GM21717 (cell line): ENCODE results near the gene LRCH1.

Experiments used
- ATAC-seq: cut with Tn5 transposase; IDR thresholded peaks from one replicate; pipeline ENCODE4 v1.9.1; 2021; ENCODE audit warnings: mild to moderate bottlenecking, moderate library complexity; ENCODE audit not compliant: unreplicated experiment

LRCH1 gene

GRCh38 chr13:46783504-46783903 is 230.5 kb downstream of the LRCH1 start:
- no peak for ATAC-seq

DNA sequence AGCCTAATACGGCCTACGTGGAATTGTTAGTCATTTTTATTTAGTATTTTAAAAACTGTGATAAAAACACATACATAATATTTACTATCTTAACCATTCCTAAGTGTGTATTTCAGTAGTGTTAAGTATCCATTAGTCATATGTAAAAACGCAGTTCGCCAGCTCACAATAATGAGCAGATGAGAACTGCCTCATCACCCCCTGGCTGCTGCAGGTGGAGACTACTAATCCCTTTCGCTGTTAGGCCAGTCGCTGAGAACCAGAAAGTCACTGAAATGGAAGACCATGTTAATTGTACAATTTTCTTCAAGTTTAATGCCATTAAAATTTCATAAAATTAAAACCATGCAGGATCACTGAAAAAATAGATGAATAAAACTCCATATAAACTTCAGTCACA is 242.4 kb downstream of the LRCH1 start:
- ATAC-seq = no peak

DNA sequence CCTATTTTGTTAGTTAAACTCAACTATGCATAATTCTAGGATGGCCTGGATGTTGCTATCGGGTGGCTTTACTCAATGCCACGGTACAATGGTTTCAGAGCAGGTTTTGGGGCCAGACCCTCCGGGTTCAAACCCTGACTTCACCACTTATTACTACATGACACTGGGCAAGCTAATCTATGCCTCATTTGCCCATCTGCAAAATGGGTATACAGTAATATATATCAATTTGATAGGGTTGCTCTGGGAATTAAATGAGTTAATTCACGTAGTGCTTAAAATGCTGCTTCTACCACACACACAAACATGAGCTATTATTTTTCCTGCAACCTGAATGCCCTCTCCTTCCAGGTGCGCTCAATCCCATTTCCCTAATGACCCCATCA is 243.2 kb downstream of the LRCH1 start:
- ATAC-seq = no peak

GRCh38 chr13:46796515-46797474 is 243.8 kb downstream of the LRCH1 start, which contains the start of gene ESD:
Gene ESD (minus strand): TSS chr13:46797161. CDS start chr13:46791413, 5,748 bp downstream.
- ATAC-seq = peak; percentile 93

- no peak for ATAC-seq
These were observed 244.7 kb downstream of the LRCH1 start for GRCh38 chr13:46797501-46798237.

DNA sequence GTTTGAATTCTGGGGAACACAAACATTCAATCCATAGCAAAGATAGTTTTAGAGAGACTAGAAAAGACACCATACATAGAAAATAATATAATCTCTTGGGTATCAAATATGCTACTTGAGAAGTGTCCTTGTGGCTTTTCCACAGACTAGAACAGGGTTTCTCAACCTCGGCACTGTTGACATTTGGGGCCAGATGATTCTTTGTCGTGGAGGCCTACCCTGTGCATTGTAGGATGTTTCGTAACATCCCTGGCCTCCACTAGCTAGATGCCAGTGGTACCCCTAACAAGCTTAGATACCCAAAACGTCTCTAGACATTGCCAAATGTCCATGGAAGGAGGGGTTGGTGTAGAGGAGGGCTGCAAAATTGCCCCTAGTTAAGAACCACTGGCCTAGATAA is 246.2 kb downstream of the LRCH1 start:
- ATAC-seq = no peak

DNA sequence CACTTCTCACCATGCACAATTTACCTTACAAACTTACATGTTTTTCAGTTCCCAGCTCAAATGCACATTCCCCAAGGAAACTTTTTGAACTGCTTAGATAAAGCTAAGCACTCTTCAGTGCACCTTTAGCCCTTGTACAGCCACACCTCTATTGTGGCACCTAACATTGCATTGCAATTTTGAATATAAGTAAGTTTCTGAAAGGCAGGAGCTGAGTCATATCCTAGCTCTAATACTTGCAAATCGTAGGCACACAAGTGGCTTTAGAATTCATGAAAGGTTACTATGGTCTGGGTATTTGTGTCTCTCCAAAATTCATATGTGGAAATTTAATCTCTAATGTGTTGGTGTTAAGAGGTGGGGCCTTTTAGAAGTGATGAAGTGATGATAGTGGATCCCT is 248.9 kb downstream of the LRCH1 start:
- ATAC-seq = no peak
